Thyroid gland (tissue), 4 donors: ENCODE data around the gene WDTC1.

Experiments
- CTCF ChIP-seq, 6 experiments: fragments of 200-600 bp in 3 of 6; fragments of 450-650 bp in 3 of 6; sonication (generic) in 3 of 6; IDR thresholded peaks; one replicate each; pipeline ENCODE4 v1.5.1; 2016 to 2019; ENCODE audit warnings: antibody characterized with exemption in 6 of 6, mild to moderate bottlenecking in 2 of 6, inconsistent platforms in 1 of 6, moderate library complexity in 1 of 6
- POLR2A ChIP-seq, 2 donors: fragments of 450-650 bp; IDR thresholded peaks; one replicate each; pipeline ENCODE4 v1.6.1; 2017; ENCODE audit warnings: antibody characterized with exemption in 2 of 2, mild to moderate bottlenecking in 2 of 2, moderate library complexity in 1 of 2

- TF ChIP-seq POLR2A (IDR thresholded peaks at IDR 0.05) (no peak), CTCF (IDR thresholded peaks at IDR 0.05) (no peak)
Observed at GRCh38 chr1:27255136-27255535, 20.7 kb downstream of the WDTC1 start.
